ENCODE data around the gene GPER1. TPM values are rescaled to one million over a fixed set of nuclear protein-coding genes. Genes with fewer than 3 reads are reported as not detected.

Gene GPER1
- total and polyA plus RNA-seq, 2 experiments from 2014 or later, result 0.89 TPM; not detected in 1

DNA sequence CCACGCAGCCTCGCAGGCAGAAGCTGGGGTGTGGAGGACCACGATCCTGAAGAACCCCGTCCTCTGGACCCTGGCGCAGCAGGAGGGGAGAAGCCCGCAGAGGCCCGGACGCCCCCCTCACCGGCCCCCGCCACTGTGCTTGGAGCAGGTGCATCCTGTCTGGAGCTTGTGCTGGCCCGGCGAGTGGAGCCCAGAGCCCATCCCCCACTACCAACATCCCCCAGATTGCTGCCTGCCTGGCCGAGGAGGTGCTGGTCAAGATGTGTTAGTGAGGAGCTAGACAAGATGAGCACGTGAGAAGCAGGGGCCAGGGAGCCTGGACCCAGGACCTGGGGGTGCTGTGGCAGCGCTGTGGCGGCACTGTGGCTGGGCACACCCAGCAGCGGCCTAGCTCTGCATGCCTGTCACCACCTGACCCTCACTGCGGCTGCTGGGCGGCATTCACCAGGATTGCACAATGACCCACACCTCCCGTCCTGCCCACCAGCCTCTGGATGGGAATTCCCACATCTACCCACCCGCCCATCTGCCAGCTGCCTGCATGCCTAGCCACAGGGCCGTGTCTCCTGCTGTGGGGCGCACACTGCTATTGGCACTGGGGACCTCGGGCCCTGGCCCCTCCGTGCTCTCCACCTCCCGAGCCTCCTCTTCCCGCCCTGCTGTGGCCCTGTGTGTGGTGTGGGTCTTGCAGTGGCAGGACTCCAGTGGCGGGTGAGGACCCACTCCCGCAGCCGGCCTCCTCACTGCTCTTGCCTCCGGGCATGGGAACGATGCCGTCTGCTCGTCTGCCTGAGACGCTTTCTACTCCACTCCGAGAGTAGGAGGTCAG lies 31.7 kb upstream of the GPER1 start:
- no peak overlapping the region for H2AFZ ChIP-seq
- no peak overlapping the region for H3K27ac ChIP-seq (ENCODE audit: low read depth)
- ATAC-seq (no peak), DNase-seq (ENCODE audit: low spot score) (no peak)
- H3F3A ChIP-seq (replicated peaks; ENCODE audit: low read depth), result 0 out of 2 replicates have a peak, but pooled peaks cover 8% of the 10 kb centered on the region
- H3K79me2 ChIP-seq (replicated peaks; ENCODE audit: insufficient read depth), result no peaks in the 10 kb centered on the region; the same call in 1 of the 2 replicates
- no peak overlapping the region for H3K4me2 ChIP-seq
- Mint-ChIP-seq H3K27ac (no peak overlapping the region), H3K4me1 (peaks cover 45% of the 10 kb centered on the region), H3K36me3 (ENCODE audit: low read depth) (peaks cover 4% of the 10 kb centered on the region; the same call in 1 of the 3 replicates), H3K4me3 (no peak overlapping the region), H3K27me3 (ENCODE audit: insufficient read depth, low read depth, poor library complexity) (peaks cover 8% of the 10 kb centered on the region), H3K9me3 (no peaks in the 10 kb centered on the region)
- TF ChIP-seq EZH2phosphoT487 (IDR thresholded peaks at IDR 0.05; ENCODE audit: unreplicated experiment) (no peak), JUNB (IDR thresholded peaks at IDR 0.05; ENCODE audit: unreplicated experiment) (no peak), CREB1 (CRISPR knock-in tag; IDR thresholded peaks at IDR 0.05; ENCODE audit: low read depth) (no peak), ZNF114 (CRISPR knock-in tag; IDR thresholded peaks at IDR 0.05) (no peak), STAT1 (IDR thresholded peaks at IDR 0.05; ENCODE audit: unreplicated experiment) (no peak), ZNF331 (CRISPR knock-in tag; IDR thresholded peaks at IDR 0.05; ENCODE audit: low read depth) (no peak), EZH2 (IDR thresholded peaks at IDR 0.05; ENCODE audit: low read depth, unreplicated experiment) (no peak)
- TF ChIP-seq, protein P1, sequence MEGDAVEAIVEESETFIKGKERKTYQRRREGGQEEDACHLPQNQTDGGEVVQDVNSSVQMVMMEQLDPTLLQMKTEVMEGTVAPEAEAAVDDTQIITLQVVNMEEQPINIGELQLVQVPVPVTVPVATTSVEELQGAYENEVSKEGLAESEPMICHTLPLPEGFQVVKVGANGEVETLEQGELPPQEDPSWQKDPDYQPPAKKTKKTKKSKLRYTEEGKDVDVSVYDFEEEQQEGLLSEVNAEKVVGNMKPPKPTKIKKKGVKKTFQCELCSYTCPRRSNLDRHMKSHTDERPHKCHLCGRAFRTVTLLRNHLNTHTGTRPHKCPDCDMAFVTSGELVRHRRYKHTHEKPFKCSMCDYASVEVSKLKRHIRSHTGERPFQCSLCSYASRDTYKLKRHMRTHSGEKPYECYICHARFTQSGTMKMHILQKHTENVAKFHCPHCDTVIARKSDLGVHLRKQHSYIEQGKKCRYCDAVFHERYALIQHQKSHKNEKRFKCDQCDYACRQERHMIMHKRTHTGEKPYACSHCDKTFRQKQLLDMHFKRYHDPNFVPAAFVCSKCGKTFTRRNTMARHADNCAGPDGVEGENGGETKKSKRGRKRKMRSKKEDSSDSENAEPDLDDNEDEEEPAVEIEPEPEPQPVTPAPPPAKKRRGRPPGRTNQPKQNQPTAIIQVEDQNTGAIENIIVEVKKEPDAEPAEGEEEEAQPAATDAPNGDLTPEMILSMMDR (conservative IDR thresholded peaks at IDR 0.05; ENCODE audit: low read depth in 2 of 2), result no peak
- TF ChIP-seq, protein P2, sequence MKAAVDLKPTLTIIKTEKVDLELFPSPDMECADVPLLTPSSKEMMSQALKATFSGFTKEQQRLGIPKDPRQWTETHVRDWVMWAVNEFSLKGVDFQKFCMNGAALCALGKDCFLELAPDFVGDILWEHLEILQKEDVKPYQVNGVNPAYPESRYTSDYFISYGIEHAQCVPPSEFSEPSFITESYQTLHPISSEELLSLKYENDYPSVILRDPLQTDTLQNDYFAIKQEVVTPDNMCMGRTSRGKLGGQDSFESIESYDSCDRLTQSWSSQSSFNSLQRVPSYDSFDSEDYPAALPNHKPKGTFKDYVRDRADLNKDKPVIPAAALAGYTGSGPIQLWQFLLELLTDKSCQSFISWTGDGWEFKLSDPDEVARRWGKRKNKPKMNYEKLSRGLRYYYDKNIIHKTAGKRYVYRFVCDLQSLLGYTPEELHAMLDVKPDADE (IDR thresholded peaks at IDR 0.05), result no peak
- TF ChIP-seq, protein P3, sequence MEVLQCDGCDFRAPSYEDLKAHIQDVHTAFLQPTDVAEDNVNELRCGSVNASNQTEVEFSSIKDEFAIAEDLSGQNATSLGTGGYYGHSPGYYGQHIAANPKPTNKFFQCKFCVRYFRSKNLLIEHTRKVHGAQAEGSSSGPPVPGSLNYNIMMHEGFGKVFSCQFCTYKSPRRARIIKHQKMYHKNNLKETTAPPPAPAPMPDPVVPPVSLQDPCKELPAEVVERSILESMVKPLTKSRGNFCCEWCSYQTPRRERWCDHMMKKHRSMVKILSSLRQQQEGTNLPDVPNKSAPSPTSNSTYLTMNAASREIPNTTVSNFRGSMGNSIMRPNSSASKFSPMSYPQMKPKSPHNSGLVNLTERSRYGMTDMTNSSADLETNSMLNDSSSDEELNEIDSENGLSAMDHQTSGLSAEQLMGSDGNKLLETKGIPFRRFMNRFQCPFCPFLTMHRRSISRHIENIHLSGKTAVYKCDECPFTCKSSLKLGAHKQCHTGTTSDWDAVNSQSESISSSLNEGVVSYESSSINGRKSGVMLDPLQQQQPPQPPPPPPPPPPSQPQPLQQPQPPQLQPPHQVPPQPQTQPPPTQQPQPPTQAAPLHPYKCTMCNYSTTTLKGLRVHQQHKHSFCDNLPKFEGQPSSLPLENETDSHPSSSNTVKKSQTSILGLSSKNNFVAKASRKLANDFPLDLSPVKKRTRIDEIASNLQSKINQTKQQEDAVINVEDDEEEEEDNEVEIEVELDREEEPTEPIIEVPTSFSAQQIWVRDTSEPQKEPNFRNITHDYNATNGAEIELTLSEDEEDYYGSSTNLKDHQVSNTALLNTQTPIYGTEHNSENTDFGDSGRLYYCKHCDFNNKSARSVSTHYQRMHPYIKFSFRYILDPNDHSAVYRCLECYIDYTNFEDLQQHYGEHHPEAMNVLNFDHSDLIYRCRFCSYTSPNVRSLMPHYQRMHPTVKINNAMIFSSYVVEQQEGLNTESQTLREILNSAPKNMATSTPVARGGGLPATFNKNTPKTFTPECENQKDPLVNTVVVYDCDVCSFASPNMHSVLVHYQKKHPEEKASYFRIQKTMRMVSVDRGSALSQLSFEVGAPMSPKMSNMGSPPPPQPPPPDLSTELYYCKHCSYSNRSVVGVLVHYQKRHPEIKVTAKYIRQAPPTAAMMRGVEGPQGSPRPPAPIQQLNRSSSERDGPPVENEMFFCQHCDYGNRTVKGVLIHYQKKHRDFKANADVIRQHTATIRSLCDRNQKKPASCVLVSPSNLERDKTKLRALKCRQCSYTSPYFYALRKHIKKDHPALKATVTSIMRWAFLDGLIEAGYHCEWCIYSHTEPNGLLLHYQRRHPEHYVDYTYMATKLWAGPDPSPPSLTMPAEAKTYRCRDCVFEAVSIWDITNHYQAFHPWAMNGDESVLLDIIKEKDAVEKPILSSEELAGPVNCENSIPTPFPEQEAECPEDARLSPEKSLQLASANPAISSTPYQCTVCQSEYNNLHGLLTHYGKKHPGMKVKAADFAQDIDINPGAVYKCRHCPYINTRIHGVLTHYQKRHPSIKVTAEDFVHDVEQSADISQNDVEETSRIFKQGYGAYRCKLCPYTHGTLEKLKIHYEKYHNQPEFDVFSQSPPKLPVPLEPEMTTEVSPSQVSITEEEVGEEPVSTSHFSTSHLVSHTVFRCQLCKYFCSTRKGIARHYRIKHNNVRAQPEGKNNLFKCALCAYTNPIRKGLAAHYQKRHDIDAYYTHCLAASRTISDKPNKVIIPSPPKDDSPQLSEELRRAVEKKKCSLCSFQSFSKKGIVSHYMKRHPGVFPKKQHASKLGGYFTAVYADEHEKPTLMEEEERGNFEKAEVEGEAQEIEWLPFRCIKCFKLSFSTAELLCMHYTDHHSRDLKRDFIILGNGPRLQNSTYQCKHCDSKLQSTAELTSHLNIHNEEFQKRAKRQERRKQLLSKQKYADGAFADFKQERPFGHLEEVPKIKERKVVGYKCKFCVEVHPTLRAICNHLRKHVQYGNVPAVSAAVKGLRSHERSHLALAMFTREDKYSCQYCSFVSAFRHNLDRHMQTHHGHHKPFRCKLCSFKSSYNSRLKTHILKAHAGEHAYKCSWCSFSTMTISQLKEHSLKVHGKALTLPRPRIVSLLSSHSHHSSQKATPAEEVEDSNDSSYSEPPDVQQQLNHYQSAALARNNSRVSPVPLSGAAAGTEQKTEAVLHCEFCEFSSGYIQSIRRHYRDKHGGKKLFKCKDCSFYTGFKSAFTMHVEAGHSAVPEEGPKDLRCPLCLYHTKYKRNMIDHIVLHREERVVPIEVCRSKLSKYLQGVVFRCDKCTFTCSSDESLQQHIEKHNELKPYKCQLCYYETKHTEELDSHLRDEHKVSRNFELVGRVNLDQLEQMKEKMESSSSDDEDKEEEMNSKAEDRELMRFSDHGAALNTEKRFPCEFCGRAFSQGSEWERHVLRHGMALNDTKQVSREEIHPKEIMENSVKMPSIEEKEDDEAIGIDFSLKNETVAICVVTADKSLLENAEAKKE (CRISPR knock-in tag; IDR thresholded peaks at IDR 0.05), result no peak
- TF ChIP-seq, protein P4, sequence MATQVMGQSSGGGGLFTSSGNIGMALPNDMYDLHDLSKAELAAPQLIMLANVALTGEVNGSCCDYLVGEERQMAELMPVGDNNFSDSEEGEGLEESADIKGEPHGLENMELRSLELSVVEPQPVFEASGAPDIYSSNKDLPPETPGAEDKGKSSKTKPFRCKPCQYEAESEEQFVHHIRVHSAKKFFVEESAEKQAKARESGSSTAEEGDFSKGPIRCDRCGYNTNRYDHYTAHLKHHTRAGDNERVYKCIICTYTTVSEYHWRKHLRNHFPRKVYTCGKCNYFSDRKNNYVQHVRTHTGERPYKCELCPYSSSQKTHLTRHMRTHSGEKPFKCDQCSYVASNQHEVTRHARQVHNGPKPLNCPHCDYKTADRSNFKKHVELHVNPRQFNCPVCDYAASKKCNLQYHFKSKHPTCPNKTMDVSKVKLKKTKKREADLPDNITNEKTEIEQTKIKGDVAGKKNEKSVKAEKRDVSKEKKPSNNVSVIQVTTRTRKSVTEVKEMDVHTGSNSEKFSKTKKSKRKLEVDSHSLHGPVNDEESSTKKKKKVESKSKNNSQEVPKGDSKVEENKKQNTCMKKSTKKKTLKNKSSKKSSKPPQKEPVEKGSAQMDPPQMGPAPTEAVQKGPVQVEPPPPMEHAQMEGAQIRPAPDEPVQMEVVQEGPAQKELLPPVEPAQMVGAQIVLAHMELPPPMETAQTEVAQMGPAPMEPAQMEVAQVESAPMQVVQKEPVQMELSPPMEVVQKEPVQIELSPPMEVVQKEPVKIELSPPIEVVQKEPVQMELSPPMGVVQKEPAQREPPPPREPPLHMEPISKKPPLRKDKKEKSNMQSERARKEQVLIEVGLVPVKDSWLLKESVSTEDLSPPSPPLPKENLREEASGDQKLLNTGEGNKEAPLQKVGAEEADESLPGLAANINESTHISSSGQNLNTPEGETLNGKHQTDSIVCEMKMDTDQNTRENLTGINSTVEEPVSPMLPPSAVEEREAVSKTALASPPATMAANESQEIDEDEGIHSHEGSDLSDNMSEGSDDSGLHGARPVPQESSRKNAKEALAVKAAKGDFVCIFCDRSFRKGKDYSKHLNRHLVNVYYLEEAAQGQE (IDR thresholded peaks at IDR 0.05; ENCODE audit: unreplicated experiment), result no peak
- peaks cover 9% of the 10 kb centered on the region; the same call in 1 of the 2 replicates for H4K20me1 ChIP-seq (replicated peaks; ENCODE audit: insufficient read depth)
- H3K36me3 ChIP-seq (ENCODE audit: insufficient read depth), result no peaks in the 10 kb centered on the region
- no peak overlapping the region for H3K4me3 ChIP-seq
- no peaks in the 10 kb centered on the region for H3K9me2 ChIP-seq (ENCODE audit: insufficient read depth)
- peaks cover 17% of the 10 kb centered on the region; the same call in 1 of the 2 replicates for H3K4me1 ChIP-seq (ENCODE audit: insufficient read depth)
- no peaks in the 10 kb centered on the region for H3K27me3 ChIP-seq (ENCODE audit: insufficient read depth)
